Fibroblast of pulmonary artery (primary cell): ENCODE measurements around the gene PRKAG2.

ENCODE experiments used
- DNase-seq: peaks from one replicate; pipeline ENCODE4 v3.0.0-alpha.2; 2010; ENCODE audit warnings: low read depth
- H3K4me3 ChIP-seq: replicated peaks from 2 replicates; pipeline ENCODE4 v1.5.1; 2011; ENCODE audit warnings: low read depth, mild to moderate bottlenecking, control low read depth, low read length, moderate library complexity
- CTCF ChIP-seq: IDR thresholded peaks from 2 replicates; pipeline ENCODE4 v1.5.1; 2011; ENCODE audit warnings: mild to moderate bottlenecking, control low read depth, low read length, inconsistent platforms; ENCODE audit errors: missing control alignments

Gene PRKAG2

GRCh38 chr7:151761957-151762356, 115.0 kb downstream of the PRKAG2 start:
- DNase-seq, result no peak
- H3K4me3 ChIP-seq, result no peak overlapping the region
- no peak for TF ChIP-seq CTCF

GRCh38 chr7:151761231-151761630, 115.7 kb downstream of the PRKAG2 start:
- no peak for DNase-seq
- no peak overlapping the region for H3K4me3 ChIP-seq
- TF ChIP-seq CTCF, result no peak

GRCh38 chr7:151759591-151760042, 117.3 kb downstream of the PRKAG2 start:
- DNase-seq, result peak; percentile 73
- TF ChIP-seq CTCF, result peak; percentile 90

GRCh38 chr7:151758622-151759540, 118.0 kb downstream of the PRKAG2 start:
- no peak for DNase-seq
- TF ChIP-seq CTCF, result no peak

More at GRCh38 chr7:151759591-151760042, 117.3 kb downstream of the PRKAG2 start:
- no peak overlapping the region for H3K4me3 ChIP-seq

GRCh38 chr7:151757274-151757673, 119.6 kb downstream of the PRKAG2 start:
- no peak for DNase-seq
- no peak overlapping the region for H3K4me3 ChIP-seq
- no peak for TF ChIP-seq CTCF

More at GRCh38 chr7:151758622-151759540, 118.0 kb downstream of the PRKAG2 start:
- no peak overlapping the region for H3K4me3 ChIP-seq

- DNase-seq, result no peak
- TF ChIP-seq CTCF, result no peak
- H3K4me3 ChIP-seq, result no peak overlapping the region
Observed at GRCh38 chr7:151756866-151757265, 120.0 kb downstream of the PRKAG2 start.
